ENCODE results near the gene TNNI2. TPM values are rescaled to one million over a fixed set of nuclear protein-coding genes. Genes with fewer than 3 reads are reported as not detected.

TNNI2 gene
- total and polyA plus RNA-seq, 2 donors, result 4.5 to 13.4 TPM

- WGBS, result 97% methylated on average over 18 of the region's 18 CpGs
- H3K27ac ChIP-seq (ENCODE audit: low read depth in 1 of 2, low read length in 1 of 2), result no peak overlapping the region
- H3K27me3 ChIP-seq (ENCODE audit: control insufficient read depth in 2 of 2, insufficient read depth in 1 of 2, low read length in 1 of 2), result no peaks in the 10 kb centered on the region
- H3K4me3 ChIP-seq (ENCODE audit: low read length in 2 of 2), result no peak overlapping the region
- peaks cover 1 to 4% of the 10 kb centered on the region in 2 donors for H3K9me3 ChIP-seq (ENCODE audit: control insufficient read depth in 2 of 2, insufficient read depth in 1 of 2, low read length in 1 of 2)
- no peak for DNase-seq (ENCODE audit: low read depth in 6 of 9, low spot score in 9 of 9)
- peaks cover 20 to 74% of the 10 kb centered on the region in 2 donors for H3K4me1 ChIP-seq (ENCODE audit: control insufficient read depth in 2 of 2, insufficient read depth in 2 of 2, low read length in 2 of 2)
- H3K36me3 ChIP-seq (ENCODE audit: control insufficient read depth in 2 of 2, insufficient read depth in 2 of 2, low read length in 1 of 2), result no peaks in the 10 kb centered on the region
These were observed 9.3 kb downstream of the TNNI2 start for GRCh38 chr11:1847926-1848639.

- DNase-seq (ENCODE audit: low read depth in 6 of 9, low spot score in 9 of 9), result no peak
- peaks cover 1 to 4% of the 10 kb centered on the region in 2 donors for H3K9me3 ChIP-seq (ENCODE audit: control insufficient read depth in 2 of 2, insufficient read depth in 1 of 2, low read length in 1 of 2)
- peaks cover 25 to 75% of the 10 kb centered on the region in 2 donors for H3K4me1 ChIP-seq (ENCODE audit: control insufficient read depth in 2 of 2, insufficient read depth in 2 of 2, low read length in 2 of 2)
- H3K27me3 ChIP-seq (ENCODE audit: control insufficient read depth in 2 of 2, insufficient read depth in 1 of 2, low read length in 1 of 2), result no peaks in the 10 kb centered on the region
- H3K36me3 ChIP-seq (ENCODE audit: control insufficient read depth in 2 of 2, insufficient read depth in 2 of 2, low read length in 1 of 2), result no peaks in the 10 kb centered on the region
- H3K4me3 ChIP-seq (ENCODE audit: low read length in 2 of 2), result no peak overlapping the region
- 97% methylated on average over 19 of the region's 19 CpGs for WGBS
- H3K27ac ChIP-seq (ENCODE audit: low read depth in 1 of 2, low read length in 1 of 2), result no peak overlapping the region
These were observed 10.1 kb downstream of the TNNI2 start for GRCh38 chr11:1848640-1849430.

GRCh38 chr11:1851468-1852180 lies 12.8 kb downstream of the TNNI2 start:
- WGBS, result 94% methylated on average over 21 of the region's 21 CpGs
- H3K27ac ChIP-seq (ENCODE audit: low read depth in 1 of 2, low read length in 1 of 2), result peak overlapping the region; percentile 2 to 89
- peaks cover 15 to 71% of the 10 kb centered on the region in 2 donors for H3K4me1 ChIP-seq (ENCODE audit: control insufficient read depth in 2 of 2, insufficient read depth in 2 of 2, low read length in 2 of 2)
- no peaks in the 10 kb centered on the region for H3K36me3 ChIP-seq (ENCODE audit: control insufficient read depth in 2 of 2, insufficient read depth in 2 of 2, low read length in 1 of 2)
- no peaks in the 10 kb centered on the region for H3K27me3 ChIP-seq (ENCODE audit: control insufficient read depth in 2 of 2, insufficient read depth in 1 of 2, low read length in 1 of 2)
- H3K4me3 ChIP-seq (ENCODE audit: low read length in 2 of 2), result no peak overlapping the region
- H3K9me3 ChIP-seq (ENCODE audit: control insufficient read depth in 2 of 2, insufficient read depth in 1 of 2, low read length in 1 of 2), result peaks cover 1 to 4% of the 10 kb centered on the region in 2 donors
- no peak for DNase-seq (ENCODE audit: low read depth in 6 of 9, low spot score in 9 of 9)

- H3K9me3 ChIP-seq (ENCODE audit: control insufficient read depth in 2 of 2, insufficient read depth in 1 of 2, low read length in 1 of 2), result peaks cover 1 to 4% of the 10 kb centered on the region in 2 donors
- H3K36me3 ChIP-seq (ENCODE audit: control insufficient read depth in 2 of 2, insufficient read depth in 2 of 2, low read length in 1 of 2), result no peaks in the 10 kb centered on the region
- H3K4me1 ChIP-seq (ENCODE audit: control insufficient read depth in 2 of 2, insufficient read depth in 2 of 2, low read length in 2 of 2), result peaks cover 15 to 65% of the 10 kb centered on the region in 2 donors
- DNase-seq (ENCODE audit: low read depth in 6 of 9, low spot score in 9 of 9), result no peak
- H3K27me3 ChIP-seq (ENCODE audit: control insufficient read depth in 2 of 2, insufficient read depth in 1 of 2, low read length in 1 of 2), result no peaks in the 10 kb centered on the region
- WGBS, result 65% methylated on average over 25 of the region's 25 CpGs
- peak overlapping the region; percentile 89 to 90 for H3K27ac ChIP-seq (ENCODE audit: low read depth in 1 of 2, low read length in 1 of 2)
- H3K4me3 ChIP-seq (ENCODE audit: low read length in 2 of 2), result peak overlapping the region; percentile 59 to 69
These were observed 13.6 kb downstream of the TNNI2 start for GRCh38 chr11:1852271-1852876.

GRCh38 chr11:1852877-1853276 lies 14.1 kb downstream of the TNNI2 start, which contains the start of gene LSP1:
LSP1 (plus strand) TSS chr11:1853084; CDS start chr11:1853145, 61 bp downstream.
- Histone ChIP-seq H3K27ac (ENCODE audit: low read depth in 1 of 2, low read length in 1 of 2) (peak within 1 kb of the TSS; percentile 89 to 90), H3K4me3 (ENCODE audit: low read length in 2 of 2) (peak within 1 kb of the TSS; percentile 59 to 69), H3K36me3 (ENCODE audit: control insufficient read depth in 2 of 2, insufficient read depth in 2 of 2, low read length in 1 of 2) (no peaks in the 10 kb centered on the region), H3K27me3 (ENCODE audit: control insufficient read depth in 2 of 2, insufficient read depth in 1 of 2, low read length in 1 of 2) (no peaks in the 10 kb centered on the region), H3K4me1 (ENCODE audit: control insufficient read depth in 2 of 2, insufficient read depth in 2 of 2, low read length in 2 of 2) (peaks cover 15 to 65% of the 10 kb centered on the region in 2 donors), H3K9me3 (ENCODE audit: control insufficient read depth in 2 of 2, insufficient read depth in 1 of 2, low read length in 1 of 2) (peaks cover 1 to 4% of the 10 kb centered on the region in 2 donors)
- peak in 7 of 9 donors; percentile 47 to 92 (median 72) for DNase-seq (ENCODE audit: low read depth in 6 of 9, low spot score in 9 of 9)
- 3% methylated on average over 18 of the region's 18 CpGs for WGBS

GRCh38 chr11:1853376-1854131 lies 14.8 kb downstream of the TNNI2 start:
- H3K4me1 ChIP-seq (ENCODE audit: control insufficient read depth in 2 of 2, insufficient read depth in 2 of 2, low read length in 2 of 2), result peaks cover 15 to 70% of the 10 kb centered on the region in 2 donors
- H3K27me3 ChIP-seq (ENCODE audit: control insufficient read depth in 2 of 2, insufficient read depth in 1 of 2, low read length in 1 of 2), result no peaks in the 10 kb centered on the region
- H3K27ac ChIP-seq (ENCODE audit: low read depth in 1 of 2, low read length in 1 of 2), result peak overlapping the region; percentile 89 to 90
- DNase-seq (ENCODE audit: low read depth in 6 of 9, low spot score in 9 of 9), result no peak
- no peaks in the 10 kb centered on the region for H3K36me3 ChIP-seq (ENCODE audit: control insufficient read depth in 2 of 2, insufficient read depth in 2 of 2, low read length in 1 of 2)
- H3K4me3 ChIP-seq (ENCODE audit: low read length in 2 of 2), result peak overlapping the region; percentile 59 to 69
- 47% methylated on average over 19 of the region's 19 CpGs for WGBS
- peaks cover under 1 to 1% of the 10 kb centered on the region in 2 donors for H3K9me3 ChIP-seq (ENCODE audit: control insufficient read depth in 2 of 2, insufficient read depth in 1 of 2, low read length in 1 of 2)

GRCh38 chr11:1854132-1854948 lies 15.6 kb downstream of the TNNI2 start:
- 85% methylated on average over 27 of the region's 27 CpGs for WGBS

More at GRCh38 chr11:1854132-1854948, 15.6 kb downstream of the TNNI2 start:
- Histone ChIP-seq H3K4me3 (ENCODE audit: low read length in 2 of 2) (peak overlapping the region; percentile 59 to 69), H3K9me3 (ENCODE audit: control insufficient read depth in 2 of 2, insufficient read depth in 1 of 2, low read length in 1 of 2) (peaks cover 0 to 1% of the 10 kb centered on the region in 2 donors), H3K27me3 (ENCODE audit: control insufficient read depth in 2 of 2, insufficient read depth in 1 of 2, low read length in 1 of 2) (no peaks in the 10 kb centered on the region), H3K27ac (ENCODE audit: low read depth in 1 of 2, low read length in 1 of 2) (no peak overlapping the region), H3K36me3 (ENCODE audit: control insufficient read depth in 2 of 2, insufficient read depth in 2 of 2, low read length in 1 of 2) (no peaks in the 10 kb centered on the region), H3K4me1 (ENCODE audit: control insufficient read depth in 2 of 2, insufficient read depth in 2 of 2, low read length in 2 of 2) (peaks cover 15 to 74% of the 10 kb centered on the region in 2 donors)
- DNase-seq (ENCODE audit: low read depth in 6 of 9, low spot score in 9 of 9), result no peak
